Measurements from ENCODE around the gene MAL.

- TF ChIP-seq CTCF (IDR thresholded peaks at IDR 0.05), result no peak
- no peak for TF ChIP-seq EZH2 (IDR thresholded peaks at IDR 0.05)
- TF ChIP-seq EZH2phosphoT487 (IDR thresholded peaks at IDR 0.05), result no peak
These were observed 8.9 kb upstream of the MAL start for GRCh38 chr2:95016616-95017015.
